Left ventricle myocardium superior (tissue), 1 donor: ENCODE data around the gene RAB11FIP4. TPM values are rescaled to one million over a fixed set of nuclear protein-coding genes. Genes with fewer than 3 reads are reported as not detected.
A peak's percentile ranks its signal among the peaks of the same experiment; 100 is the strongest.

ENCODE experiments used
- ATAC-seq: fragments of 200-7000 bp; cut with Tn5 transposase; one replicate; pipeline ENCODE4 v1.9.1; 2020; ENCODE audit warnings: mild to moderate bottlenecking, moderate library complexity
- DNase-seq: peaks from one replicate; pipeline ENCODE4 v3.0.0-alpha.2; 2020
- intact Hi-C: fragments of 100-400 bp; cut with micrococcal nuclease; formaldehyde crosslinking; loops from one replicate; pipeline ENCODE4 v1.11.0; 2022
- total RNA-seq: library from RNA; stranded (reverse); fragmentation: NEBNext Ultra II Directional; extraction: Animal tissue kit (Norgen Biotek cat#: 25700); gene quantifications from one replicate; pipeline ENCODE4 v1.2.1, GENCODE V29; 2021
- donor health status: DM: no; HTN: yes; CAD: no; lungs with severe emphysema.

Gene RAB11FIP4
- total RNA-seq, 1 donor from 2014 or later = 15.8 TPM

DNA sequence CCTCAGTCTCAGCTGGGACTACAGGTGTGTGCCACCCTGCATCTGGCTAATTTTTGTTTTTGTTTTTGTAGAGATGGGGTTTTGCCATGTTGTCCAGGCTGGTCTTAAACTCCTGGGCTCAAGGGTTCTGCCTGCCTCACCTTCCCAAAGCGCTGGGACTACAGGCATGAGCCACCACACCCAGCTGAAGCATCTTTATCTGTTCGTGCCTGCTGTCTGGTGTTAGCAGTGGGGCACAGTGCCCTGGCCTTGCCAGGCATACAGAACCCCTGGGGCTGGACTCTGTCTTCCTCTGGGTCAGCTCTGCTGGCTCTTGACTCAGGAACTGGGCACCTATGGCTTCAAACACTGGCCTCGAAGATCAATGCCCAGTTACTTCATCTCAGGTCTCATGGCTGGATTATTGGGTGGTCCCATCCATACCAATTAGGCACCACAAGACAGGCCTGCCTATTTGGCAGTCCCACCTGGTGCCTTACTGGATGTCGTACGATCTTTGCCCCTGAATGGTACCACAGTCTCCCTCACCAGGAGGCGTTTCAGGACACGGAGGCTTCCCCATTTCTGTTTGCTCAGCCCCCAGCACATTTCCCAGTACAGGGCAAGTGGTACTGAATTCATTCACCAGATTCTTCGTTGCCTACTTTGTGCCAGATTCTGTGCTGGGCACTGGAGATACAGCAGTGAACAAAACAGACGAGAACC, 99.3 kb downstream of the RAB11FIP4 start:
- intact Hi-C loops = no loop called here
- DNase-seq (no peak), ATAC-seq (no peak)

DNA sequence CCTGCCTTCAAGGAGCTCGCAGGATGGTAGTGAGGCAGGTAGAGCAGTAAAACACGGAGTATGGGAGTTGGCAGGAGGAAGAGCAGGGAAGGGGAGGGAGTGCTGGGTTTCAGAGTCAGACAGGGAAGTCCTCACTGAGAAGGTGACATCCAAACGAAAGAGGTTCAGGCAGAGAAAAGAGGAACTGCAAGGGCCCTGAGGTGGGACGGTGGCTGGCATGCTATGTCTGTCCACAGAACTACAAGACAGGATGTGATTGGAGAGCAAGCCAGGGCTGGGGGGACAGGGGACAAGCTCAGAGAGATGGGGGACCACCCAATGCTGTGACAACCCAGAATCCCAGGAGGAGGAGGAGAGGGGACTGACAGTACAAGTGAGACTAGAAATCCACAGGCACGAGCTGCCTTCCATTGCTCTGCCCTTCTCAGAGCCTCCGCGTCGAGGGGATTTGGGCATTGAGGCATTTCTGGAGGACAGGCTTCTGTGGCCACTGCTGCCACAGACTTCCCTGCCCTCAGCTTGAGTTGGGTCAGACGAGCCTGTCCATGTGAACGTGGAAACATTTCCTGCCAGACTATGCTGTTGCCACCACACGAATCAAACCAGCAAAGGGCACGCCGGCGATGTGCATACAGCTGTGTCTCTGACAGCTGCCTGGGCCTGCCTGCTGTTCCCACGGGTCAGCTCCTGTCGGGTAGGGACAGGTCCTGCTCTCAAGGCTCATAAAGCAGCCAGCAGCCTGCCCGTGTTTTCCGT, 100.1 kb downstream of the RAB11FIP4 start:
- DNase-seq = no peak

DNA sequence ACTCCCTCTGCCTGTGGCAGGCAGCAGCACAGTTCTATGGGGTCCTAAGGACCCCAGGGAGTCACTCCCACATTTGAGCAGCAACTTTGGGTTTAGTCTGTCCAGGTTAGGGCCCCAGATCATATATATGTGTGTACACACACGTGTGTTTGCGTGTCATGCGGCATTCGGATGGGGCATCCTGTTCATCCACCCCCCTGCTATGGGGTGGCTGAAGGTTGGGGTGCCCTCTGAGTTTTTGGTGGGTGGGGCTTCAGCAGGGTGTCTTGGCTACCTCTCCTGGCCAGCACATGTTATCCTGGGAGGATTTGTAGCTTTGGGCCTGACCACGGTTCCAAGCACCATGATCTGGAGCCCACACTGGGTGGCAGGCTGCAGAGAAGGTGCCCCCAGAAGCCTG, 100.7 kb downstream of the RAB11FIP4 start:
- no peak for DNase-seq
- intact Hi-C loops = no loop called here
- ATAC-seq = no peak

More for the DNA sequence above, 100.1 kb downstream of the RAB11FIP4 start:
- intact Hi-C loops = no loop called here
- no peak for ATAC-seq

DNA sequence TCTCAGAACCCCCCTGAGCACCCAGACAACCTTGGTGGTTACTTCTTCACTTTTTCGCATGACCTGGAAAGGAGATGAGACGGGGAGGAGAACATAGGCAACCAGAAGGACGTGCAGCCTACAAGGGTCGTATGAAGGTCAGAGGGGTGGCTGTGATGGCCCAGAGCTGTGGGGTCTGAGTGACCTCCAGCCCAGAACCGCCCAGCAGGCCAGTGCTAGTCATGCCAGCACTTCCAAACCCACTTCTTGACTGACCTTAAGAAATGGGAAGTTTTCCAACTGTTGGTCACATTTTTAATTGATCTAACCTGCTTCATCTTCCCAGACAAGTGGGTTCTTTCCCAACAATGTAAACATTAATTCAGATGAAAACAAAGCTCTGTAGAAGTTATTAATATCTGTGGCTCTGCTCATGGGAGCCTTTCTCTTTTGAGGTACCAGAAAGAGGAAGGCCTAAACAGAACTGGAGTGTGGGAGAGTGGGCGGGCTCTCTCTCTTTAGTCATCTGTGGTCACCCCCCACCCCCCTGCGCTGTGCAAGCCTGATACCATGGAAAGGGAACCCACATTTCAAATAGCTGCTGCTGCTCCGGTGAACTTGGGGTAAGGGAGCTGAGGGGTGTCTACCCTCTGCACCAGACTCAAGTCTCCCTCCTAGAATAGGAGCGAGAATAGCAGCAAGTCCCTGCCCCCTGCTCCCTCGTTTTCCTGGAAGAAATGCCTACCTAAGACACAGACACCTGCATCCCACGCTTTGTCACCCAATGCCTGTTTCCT, 101.6 kb downstream of the RAB11FIP4 start:
- DNase-seq = no peak
- intact Hi-C loops = no loop called here
- no peak for ATAC-seq

DNA sequence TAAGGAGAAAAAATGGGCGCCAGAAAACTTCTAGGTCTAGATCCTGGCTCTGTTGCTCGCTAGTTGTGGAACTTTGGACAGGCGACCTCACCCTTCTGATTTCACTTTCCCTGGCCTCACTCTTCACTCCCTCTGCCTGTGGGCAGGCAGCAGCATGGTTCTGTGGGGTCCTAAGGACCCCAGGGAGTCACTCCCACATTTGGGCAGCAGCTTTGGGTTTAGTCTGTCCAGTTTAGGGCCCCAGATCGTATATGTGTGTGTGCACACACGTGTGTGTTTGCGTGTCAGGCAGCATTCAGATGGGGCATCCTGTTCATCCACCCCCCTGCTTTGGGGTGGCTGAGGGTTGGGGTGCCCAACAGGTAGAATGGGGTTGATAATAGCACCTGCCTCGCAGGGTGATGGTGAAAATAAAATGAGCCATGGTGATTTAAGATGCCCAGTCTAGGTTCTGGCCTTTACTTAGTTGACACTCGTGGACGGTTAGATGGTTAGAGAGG, 102.2 kb downstream of the RAB11FIP4 start:
- intact Hi-C loops = no loop called here
- DNase-seq = no peak

DNA sequence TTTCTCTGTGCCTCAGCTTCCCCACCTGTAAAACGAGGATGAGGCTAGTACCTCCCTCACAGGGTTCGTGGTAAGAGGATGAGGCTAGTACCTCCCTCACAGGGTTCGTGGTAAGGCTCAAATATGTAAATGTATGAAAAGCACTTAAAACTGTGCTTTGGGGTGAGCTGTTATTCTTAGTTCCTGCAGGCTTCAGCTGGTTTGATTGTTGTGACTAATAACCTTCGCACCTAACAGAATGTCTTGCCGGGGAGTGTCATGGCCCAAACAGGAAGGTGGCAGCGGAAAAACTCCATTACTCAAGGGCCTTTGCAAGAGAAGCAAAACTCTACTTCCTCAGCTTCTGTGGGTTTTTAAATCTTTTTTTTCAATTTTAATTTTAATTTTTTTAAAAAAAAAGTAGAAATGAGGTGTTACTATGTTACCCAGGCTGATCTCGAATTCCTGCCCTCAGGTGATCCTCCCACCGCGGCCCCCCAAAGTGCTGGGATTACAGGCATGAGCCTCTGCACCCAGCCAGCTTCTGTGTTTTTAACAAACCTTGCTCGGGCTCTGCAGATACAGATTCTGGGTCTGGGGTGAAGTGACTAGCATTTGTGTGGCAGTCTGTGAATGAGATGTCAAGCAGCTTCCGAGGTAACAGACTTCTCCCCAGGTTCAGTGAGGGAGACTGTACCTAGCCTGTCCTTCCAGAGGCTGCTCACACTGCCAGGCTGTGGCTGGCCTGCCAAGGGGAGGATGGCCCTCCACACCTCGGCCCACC, 103.0 kb downstream of the RAB11FIP4 start:
- DNase-seq = no peak
- intact Hi-C loops = no loop called here
- no peak for ATAC-seq

More for the DNA sequence above, 102.2 kb downstream of the RAB11FIP4 start:
- ATAC-seq = no peak

DNA sequence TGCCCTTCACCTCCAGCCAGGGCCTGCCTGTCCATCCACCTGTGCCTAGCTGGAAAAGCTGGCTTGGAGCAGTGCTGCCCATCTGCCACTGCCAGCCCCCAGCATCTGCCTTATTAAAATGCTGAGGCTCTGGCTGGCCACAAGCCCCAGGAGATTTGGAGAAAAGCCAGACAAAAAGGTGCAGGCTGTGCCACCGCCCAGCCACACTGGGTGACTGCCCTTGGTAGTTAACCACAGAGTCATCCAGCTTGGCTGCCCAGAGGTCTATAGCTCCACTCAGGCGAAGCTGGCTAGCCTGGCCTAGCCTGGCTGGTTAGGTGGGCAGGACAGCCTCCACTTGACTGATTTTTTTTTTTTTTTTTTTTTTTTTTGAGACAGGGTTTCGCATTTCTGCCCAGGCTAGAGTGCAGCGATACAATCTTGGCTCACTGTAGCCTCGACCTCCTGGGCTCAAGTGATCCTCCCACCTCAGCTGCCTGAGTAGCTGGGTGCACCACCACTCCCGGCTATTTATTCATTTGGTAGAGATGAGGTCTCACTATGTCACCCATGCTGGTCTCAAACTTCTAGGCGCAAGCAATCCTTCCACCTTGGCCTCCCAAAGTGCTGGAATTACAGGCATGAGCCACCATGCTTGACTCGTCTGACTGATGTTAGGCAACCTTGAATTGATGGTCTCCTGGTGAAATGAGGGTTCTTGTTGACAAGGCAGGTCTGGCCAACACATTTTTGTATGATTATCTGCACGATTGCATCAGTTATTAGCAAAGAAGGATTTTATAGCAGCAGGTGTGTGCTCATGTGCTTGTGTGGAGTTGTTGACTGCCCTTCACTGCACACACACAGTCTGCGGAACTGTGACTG, 103.8 kb downstream of the RAB11FIP4 start:
- intact Hi-C loops = no loop called here
- ATAC-seq (peak; percentile 77), DNase-seq (peak; percentile 63)

DNA sequence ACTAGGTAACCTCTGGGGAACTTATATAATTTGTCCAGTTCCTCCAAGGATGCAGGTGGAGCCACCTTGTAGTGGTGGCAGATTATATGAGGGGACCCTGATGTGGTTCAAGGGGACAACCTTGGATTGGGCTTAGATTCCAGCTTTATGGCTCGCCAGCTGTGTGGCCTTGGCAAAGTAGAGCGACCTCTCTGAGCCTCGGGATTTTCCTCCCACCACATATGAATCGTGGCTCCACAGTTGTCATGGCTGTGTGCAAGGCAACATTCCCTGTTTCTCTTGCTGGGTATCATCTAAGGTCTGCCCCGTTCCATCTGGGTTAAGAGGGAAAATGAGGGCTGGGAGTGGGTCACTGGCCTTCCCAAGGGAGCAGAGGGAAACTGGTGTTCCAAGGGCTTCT, 104.6 kb downstream of the RAB11FIP4 start:
- no peak for ATAC-seq

DNA sequence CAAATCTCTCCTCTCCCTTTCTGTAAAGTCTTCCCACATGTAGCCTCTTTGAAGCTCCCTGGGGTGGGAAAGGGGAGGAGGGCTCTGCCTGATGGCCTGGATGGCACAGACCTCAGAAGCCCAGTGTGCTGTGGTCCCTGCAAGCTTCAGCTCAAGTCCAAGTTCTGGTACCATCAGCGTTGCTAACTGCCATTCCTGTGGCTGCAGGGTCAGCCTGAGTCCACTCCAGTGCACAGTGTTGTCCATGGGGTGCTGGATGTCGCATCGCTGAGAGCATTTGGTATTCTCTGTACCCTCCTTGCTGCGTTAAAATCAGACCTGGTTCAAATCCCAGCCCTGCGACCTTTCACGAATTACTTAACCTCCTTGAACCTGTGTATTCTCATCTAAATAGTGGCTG, 105.1 kb downstream of the RAB11FIP4 start:
- no peak for DNase-seq
- intact Hi-C loops = no loop called here

More for the DNA sequence above, 104.6 kb downstream of the RAB11FIP4 start:
- DNase-seq = no peak
- intact Hi-C loops = no loop called here

DNA sequence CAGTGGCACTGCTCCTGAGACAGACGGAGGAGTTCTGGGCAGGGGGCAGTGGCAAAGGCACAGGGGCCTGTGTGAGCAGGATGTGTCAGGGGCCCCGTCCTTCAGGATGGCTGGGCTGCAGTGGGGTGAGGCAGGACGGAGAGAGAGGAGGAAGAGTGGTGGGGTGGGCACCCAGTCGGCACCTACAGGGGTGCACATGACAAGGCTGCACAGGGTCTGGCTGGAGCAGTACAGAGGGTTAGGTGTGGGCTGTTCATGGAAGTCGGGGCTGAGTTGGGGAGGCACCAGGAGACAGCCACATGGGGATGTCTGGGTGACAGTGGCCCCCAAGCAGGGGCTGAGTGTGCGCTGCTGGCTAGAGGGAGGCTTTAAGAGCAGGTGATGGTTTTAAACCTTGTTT, 106.0 kb downstream of the RAB11FIP4 start:
- intact Hi-C loops = no loop called here
- no peak for DNase-seq
- no peak for ATAC-seq

More for the DNA sequence above, 105.1 kb downstream of the RAB11FIP4 start:
- no peak for ATAC-seq

DNA sequence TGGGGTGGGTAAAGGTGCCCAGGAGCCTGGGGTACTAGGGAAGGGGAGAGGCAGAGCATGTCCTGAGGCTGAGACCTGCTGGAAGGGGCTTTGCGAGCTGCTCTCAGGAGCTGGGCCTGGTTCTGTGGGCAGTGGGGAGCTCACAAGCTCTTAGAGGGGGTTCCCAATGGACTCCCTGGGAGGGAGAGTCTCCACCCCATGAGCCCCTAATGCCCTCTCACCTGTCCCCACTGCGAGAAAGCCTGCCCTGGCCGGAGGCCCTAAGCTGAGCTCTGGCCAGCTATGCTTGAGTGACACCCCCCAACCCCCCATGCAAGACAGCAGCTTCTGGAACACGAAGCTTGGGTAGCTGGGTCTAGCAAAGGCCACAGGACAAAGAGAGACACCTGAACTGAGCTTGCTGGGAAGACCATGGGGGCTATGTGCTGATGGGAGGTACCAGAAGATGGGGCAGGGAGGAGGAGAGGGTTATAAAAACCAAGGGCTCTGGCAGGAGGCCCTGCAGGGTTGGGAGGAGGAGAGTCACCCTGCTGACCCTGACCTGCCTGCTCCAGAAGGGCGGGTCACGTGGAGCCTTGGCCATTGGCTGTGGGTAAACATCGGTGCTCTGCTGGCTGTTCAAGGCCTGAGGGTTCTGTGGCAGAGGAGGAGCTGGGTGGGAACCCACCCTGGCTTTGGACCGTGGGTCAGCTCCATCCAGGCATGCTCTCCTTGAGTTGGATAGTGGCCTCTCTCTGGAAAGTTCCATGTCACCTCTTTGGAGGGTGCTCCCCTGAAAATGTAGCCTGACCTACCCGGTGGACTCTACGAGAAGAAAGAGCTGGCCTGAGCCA, 106.7 kb downstream of the RAB11FIP4 start:
- ATAC-seq (no peak), DNase-seq (no peak)
- intact Hi-C loops = no loop called here

DNA sequence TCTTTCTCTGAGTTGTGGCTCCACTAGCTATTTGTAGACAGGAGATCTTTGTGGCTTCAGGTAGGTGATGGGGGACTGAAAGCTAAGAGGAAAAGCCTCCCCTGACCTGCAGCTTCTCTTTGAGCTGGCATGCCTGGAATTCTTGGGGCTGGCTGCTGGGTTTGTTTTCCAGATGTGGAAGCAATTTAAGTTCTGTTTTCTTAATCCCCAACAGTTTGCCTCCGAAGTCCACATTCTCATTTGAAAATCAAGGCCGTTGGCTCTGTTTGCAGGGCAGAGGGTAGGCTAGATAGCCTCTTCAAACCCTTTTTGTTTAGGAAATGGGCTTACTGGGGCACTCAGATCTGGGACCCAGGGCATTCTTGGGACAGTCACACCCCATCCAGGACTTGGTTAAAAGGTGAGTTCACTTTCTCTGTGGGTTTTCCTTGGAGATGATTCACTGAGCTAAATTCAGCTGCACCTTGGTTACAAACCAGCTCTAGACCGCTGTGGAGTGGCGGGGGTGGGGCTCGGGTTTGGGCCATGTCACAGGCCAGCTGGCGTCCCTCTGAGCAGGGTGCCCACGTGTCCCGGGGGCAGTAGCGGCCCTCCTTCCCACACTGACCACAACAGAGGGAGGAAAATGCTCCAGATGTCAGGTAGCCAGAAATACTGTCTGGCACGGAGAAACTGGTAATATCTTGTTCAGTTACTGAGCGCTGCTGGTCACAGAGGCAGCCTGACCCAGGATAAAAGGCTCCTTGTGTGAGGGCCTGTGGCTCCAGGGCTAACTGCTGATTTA, 108.5 kb downstream of the RAB11FIP4 start:
- intact Hi-C loops = no loop called here
- DNase-seq (peak; percentile 76), ATAC-seq (peak; percentile 96)

DNA sequence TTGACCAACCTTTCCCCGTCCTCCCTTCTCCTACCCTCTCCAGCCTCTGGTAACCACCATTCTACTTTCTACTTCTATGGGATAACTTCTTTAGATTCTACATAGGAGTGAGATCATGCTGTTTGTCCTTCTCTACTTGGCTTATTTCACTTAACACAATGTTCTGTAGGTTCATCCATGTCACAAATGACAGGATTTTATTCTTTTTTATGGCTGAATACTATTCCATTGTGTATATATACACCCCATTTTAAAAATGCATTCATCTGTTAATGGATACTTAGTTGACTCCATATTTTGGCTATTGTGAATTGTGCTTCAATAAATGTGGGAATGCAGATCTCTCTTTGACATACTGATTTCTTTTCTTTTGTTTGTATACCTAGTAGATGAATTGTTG, 115.0 kb downstream of the RAB11FIP4 start:
- no peak for DNase-seq
- intact Hi-C loops = no loop called here
- no peak for ATAC-seq

DNA sequence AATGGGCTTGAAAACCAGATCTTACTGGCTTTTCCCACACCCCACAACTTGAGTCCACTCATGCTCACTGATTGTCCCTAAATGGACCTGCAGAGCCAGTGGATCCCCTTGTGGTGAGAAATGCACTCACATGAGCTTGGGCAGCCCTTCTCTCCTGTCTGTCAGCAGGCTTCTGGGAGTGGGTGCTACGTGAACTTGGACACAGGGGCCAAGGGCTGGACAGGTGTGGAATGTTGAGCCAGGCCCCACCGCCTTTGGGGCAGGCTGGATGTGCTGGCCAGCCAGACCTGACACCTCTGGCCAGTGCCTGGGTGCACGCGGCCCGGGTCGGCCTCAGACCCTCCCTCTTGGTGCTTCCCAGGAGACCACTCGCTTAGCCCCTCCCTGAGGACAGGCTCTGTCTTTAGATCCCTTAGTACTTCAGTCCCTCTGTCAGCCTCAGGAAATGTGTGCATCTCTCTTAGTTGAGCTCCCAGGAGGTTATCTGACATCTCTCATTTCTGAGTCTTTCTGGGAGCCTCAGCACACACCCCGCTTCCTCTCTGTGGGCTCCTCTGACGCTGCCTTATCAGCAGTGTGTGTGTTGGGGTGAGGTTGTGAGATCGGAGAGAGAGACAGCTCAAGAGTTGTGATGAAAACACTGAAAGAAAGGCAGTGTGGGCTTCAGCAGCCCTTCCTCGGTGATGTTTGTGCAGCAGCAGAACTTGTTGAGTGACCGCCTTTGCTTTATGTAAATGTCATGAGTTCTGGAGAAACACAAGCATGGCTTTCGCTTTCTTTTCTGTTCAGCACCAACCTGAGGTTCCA, 117.0 kb downstream of the RAB11FIP4 start:
- DNase-seq (no peak), ATAC-seq (no peak)
- intact Hi-C loops = no loop called here

DNA sequence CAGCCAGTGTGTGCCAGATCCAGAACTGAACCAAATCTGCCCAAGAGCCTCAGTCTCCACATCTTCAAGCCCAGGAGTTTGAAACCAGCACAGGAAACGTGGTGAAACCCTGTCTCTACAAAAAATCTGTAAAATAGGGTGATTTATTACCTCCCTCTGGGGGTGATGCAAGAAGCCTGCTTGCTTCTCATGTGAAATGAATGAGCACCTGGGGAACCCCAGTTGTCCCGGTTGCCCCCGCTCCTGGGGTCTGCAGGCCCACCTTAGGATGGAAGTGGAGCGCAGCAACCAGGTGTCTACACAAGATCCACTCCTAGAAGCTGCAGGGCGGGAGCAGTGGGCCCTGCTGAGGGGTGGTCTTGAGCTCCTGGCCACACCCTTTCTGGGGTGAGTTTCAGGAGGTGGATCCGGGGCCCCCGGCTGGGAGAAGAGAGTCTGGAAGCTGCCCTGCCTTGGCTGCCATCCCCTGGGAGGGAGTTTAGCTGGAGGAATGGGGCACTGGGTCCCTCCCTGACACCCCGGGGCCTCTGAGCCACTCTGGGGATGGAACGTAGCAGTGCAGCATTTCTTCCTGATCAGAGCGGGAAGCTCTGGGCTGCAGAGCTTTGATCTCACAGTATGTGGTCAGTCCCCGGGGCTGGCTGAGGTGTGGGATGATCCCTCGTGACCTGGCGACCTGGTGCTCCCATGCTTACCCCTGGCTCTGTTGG, 117.8 kb downstream of the RAB11FIP4 start:
- intact Hi-C loops = no loop called here
- ATAC-seq (peak; percentile 11), DNase-seq (no peak)
